NT2/D1 (cell line): Measurements from ENCODE around the gene RUFY3.

Experiments used
- DNase-seq: peaks from one replicate; pipeline ENCODE4 v3.0.0-alpha.2; 2011; ENCODE audit warnings: low read depth, low spot score
- H3K27me3 ChIP-seq: 2 replicates; pipeline ENCODE4 v1.6.0; 2011; ENCODE audit warnings: mild to moderate bottlenecking; ENCODE audit not compliant: insufficient read length, insufficient read depth
- H3K36me3 ChIP-seq: 2 replicates; pipeline ENCODE4 v1.6.1; 2011; ENCODE audit warnings: mild to moderate bottlenecking, low read length, mixed read lengths; ENCODE audit not compliant: insufficient read depth, insufficient read length
- H3K4me1 ChIP-seq: 2 replicates; pipeline ENCODE4 v1.5.1; 2011; ENCODE audit not compliant: insufficient read depth, insufficient read length
- H3K4me3 ChIP-seq: 2 replicates; pipeline ENCODE4 v1.5.1; 2011; ENCODE audit warnings: low read depth; ENCODE audit not compliant: insufficient read length
- H3K9ac ChIP-seq: 2 replicates; pipeline ENCODE4 v1.6.0; 2011; ENCODE audit warnings: low read depth; ENCODE audit not compliant: insufficient read length
- H3K9me3 ChIP-seq: 2 replicates; pipeline ENCODE4 v1.5.1; 2011; ENCODE audit warnings: mild to moderate bottlenecking, low read length; ENCODE audit not compliant: insufficient read depth
- SUZ12 ChIP-seq: IDR thresholded peaks from 2 replicates; pipeline ENCODE4 v1.6.1; 2011; ENCODE audit not compliant: insufficient read length, insufficient read depth; ENCODE audit errors: extremely low read depth
- YY1 ChIP-seq: IDR thresholded peaks from 2 replicates; pipeline ENCODE4 v1.6.1; 2011; ENCODE audit not compliant: insufficient read length, insufficient read depth
- ZNF274 ChIP-seq: IDR thresholded peaks from 2 replicates; pipeline ENCODE4 v1.6.1; 2011; ENCODE audit warnings: mild to moderate bottlenecking, low read depth, low read length

The RUFY3 gene

GRCh38 chr4:70772929-70773555 lies 51.3 kb downstream of the RUFY3 start:
- H3K9ac ChIP-seq: no peak overlapping the region
- H3K27me3 ChIP-seq: no peaks in the 10 kb centered on the region
- TF ChIP-seq ZNF274: no peak
- TF ChIP-seq SUZ12: no peak
- TF ChIP-seq YY1: no peak
- no peaks in the 10 kb centered on the region for H3K4me1 ChIP-seq
- no peaks in the 10 kb centered on the region for H3K9me3 ChIP-seq
- peaks cover 15% of the 10 kb centered on the region for H3K36me3 ChIP-seq
- DNase-seq: no peak
- no peak overlapping the region for H3K4me3 ChIP-seq

GRCh38 chr4:70778888-70779422 lies 57.2 kb downstream of the RUFY3 start:
- Histone ChIP-seq H3K27me3 (no peaks in the 10 kb centered on the region), H3K36me3 (peaks cover 13% of the 10 kb centered on the region), H3K9ac (no peak overlapping the region), H3K9me3 (no peaks in the 10 kb centered on the region), H3K4me1 (no peaks in the 10 kb centered on the region), H3K4me3 (no peak overlapping the region)
- DNase-seq: no peak
- TF ChIP-seq YY1 (no peak), SUZ12 (no peak), ZNF274 (no peak)

DNA sequence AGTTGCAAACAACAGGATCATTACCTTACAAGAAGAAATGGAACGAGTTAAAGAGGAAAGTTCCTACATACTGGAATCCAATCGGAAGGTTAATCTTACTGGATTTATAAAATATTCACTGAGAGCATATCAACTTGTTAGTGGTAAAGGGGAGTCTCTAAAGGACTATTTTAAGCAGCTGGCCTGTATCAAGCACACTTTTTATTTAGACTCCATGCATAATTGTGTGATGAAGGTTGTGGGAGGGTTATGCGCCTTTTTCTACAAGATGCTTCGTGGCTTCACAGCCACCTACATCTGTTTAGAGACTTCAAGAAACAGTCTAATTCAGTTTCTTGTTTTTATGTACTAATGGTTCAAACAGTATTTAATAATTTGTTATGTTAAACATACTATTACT lies 61.3 kb downstream of the RUFY3 start:
- Histone ChIP-seq H3K27me3 (no peaks in the 10 kb centered on the region), H3K4me1 (no peaks in the 10 kb centered on the region), H3K36me3 (peaks cover 12% of the 10 kb centered on the region), H3K4me3 (no peak overlapping the region), H3K9ac (no peak overlapping the region), H3K9me3 (no peaks in the 10 kb centered on the region)
- TF ChIP-seq SUZ12 (no peak), ZNF274 (no peak)
- DNase-seq: no peak

- H3K27me3 ChIP-seq: no peaks in the 10 kb centered on the region
- no peaks in the 10 kb centered on the region for H3K9me3 ChIP-seq
- DNase-seq: no peak
- no peak overlapping the region for H3K4me3 ChIP-seq
- H3K4me1 ChIP-seq: no peaks in the 10 kb centered on the region
- TF ChIP-seq ZNF274: no peak
- TF ChIP-seq SUZ12: no peak
- TF ChIP-seq YY1: no peak
- H3K36me3 ChIP-seq: peaks cover 9% of the 10 kb centered on the region
- no peak overlapping the region for H3K9ac ChIP-seq
Measured at GRCh38 chr4:70787496-70787895, 65.7 kb downstream of the RUFY3 start.

- Histone ChIP-seq H3K27me3 (no peaks in the 10 kb centered on the region), H3K9me3 (no peaks in the 10 kb centered on the region), H3K4me3 (no peak overlapping the region), H3K4me1 (no peaks in the 10 kb centered on the region), H3K9ac (no peak overlapping the region), H3K36me3 (peaks cover 12% of the 10 kb centered on the region)
- no peak for TF ChIP-seq YY1
- TF ChIP-seq SUZ12: no peak
- TF ChIP-seq ZNF274: no peak
- DNase-seq: no peak
Measured at GRCh38 chr4:70788733-70789132, 67.0 kb downstream of the RUFY3 start.

DNA sequence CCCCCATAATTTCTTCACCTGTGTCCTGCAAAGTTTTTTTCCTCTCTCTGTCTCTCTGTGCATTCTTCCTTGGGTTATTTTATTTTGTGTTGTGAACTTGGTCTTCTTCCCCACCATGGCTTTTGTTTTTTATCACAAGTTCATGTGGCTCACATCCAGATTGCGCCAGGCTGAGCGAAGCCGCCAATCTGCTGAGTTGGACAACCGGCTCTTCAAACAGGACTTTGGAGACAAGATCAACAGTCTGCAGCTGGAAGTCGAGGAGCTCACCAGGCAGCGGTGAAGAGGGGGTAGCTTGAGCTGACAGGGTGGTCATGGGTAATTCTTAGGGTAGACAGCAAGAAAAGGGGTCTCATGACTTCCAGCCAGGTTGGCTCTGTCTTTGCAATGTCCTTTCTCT lies 71.9 kb downstream of the RUFY3 start:
- DNase-seq: no peak
- H3K9ac ChIP-seq: no peak overlapping the region
- H3K4me3 ChIP-seq: no peak overlapping the region
- TF ChIP-seq YY1 (no peak), ZNF274 (no peak), SUZ12 (no peak)
- H3K4me1 ChIP-seq: no peaks in the 10 kb centered on the region
- H3K27me3 ChIP-seq: no peaks in the 10 kb centered on the region
- no peaks in the 10 kb centered on the region for H3K9me3 ChIP-seq
- H3K36me3 ChIP-seq: peaks cover 10% of the 10 kb centered on the region

DNA sequence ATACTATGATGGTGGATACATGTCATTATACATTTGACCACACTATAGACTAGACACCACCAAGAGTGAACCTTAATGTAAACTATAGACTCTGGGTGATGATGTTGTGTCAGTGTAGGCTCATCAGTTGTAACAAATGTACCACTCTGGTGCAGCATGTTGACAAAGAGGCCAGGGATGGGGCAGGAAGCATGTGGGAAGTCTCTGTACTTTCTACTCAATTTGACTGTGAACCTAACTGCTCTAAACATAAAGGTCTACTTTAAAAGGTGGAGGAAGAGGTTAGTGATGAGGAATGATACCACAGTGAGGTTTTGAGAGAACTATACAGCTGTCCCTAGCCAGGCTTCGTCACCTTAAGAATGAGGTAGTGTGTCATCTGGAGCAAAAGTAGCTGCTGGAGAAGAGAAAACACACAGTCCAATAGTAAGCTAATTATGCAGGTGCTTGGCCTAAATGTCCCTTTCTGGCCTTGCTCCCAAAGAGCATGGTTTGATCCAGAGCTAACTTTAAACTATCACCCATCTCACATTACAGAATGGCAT lies 79.6 kb downstream of the RUFY3 start:
- Histone ChIP-seq H3K36me3 (peaks cover 3% of the 10 kb centered on the region), H3K9ac (no peak overlapping the region), H3K9me3 (no peaks in the 10 kb centered on the region), H3K4me3 (no peak overlapping the region), H3K27me3 (no peaks in the 10 kb centered on the region), H3K4me1 (no peaks in the 10 kb centered on the region)
- no peak for TF ChIP-seq ZNF274
- TF ChIP-seq YY1: no peak
- no peak for TF ChIP-seq SUZ12
- no peak for DNase-seq
